Inflammatory macrophage treated with lipopolysaccharide for 1 hour (primary cell): Measurements from ENCODE around the gene VIL1.
A peak's percentile ranks its signal among the peaks of the same experiment; 100 is the strongest.

ENCODE experiments used
- DNase-seq, 2 donors: peaks; one replicate each; pipeline ENCODE4 v3.0.0-alpha.2; 2020 to 2022

VIL1 gene

DNA sequence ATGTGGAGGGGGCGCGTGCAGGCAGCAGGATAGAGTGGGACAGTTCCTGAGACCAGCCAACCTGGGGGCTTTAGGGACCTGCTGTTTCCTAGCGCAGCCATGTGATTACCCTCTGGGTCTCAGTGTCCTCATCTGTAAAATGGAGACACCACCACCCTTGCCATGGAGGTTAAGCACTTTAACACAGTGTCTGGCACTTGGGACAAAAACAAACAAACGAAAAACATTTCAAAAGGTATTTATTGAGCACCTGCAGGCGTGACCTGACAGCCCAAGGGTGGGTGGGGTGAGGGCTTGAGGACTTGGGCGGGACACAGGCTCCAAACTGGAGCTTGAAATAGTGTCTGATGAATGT is 23.9 kb upstream of the VIL1 start:
- DNase-seq = no peak

GRCh38 chr2:218395456-218395825 is 23.5 kb upstream of the VIL1 start:
- no peak for DNase-seq

DNA sequence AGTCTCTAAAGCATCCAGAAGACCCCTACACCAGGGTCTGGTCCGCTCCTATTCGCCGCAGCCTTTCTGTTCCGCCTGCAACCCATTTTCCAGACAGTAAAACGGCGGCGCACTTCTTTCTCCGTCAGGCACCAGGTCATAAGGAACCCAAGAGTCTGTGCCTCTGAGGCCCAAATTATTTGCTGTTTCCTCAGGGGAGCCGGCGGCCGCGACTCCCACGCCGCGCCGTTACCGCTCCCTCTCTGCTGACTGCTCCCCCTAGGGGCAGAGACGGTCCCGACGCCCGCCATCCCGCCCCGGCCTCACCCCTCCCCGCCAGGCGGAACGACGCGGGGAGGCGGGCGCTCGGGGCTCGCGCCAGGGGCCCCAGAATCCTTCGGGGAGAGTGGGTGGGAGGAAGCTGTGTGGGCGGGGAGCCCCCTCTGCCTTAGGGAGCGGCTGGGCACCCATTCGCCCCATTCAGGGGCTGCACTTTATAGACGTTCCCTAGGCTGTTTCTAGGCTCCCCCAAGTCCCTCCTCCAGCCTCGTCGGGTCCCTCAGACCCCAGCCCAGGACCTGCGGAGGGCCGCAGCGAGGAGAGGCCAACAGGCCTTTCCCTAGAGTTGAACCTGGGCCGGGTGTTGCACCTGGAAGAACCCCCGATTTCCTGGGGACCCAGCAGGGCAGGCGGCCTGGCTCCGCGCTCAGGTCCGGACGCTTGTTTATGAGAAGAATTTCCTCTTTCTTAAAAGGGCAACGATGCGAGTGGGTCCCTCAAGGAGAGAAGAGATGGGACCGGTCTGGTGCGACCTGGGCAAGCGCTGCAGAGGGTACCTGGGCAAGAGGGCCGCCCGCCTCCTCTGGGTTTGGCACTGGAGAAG is 22.9 kb upstream of the VIL1 start:
- peak; percentile 89 to 98 for DNase-seq

DNA sequence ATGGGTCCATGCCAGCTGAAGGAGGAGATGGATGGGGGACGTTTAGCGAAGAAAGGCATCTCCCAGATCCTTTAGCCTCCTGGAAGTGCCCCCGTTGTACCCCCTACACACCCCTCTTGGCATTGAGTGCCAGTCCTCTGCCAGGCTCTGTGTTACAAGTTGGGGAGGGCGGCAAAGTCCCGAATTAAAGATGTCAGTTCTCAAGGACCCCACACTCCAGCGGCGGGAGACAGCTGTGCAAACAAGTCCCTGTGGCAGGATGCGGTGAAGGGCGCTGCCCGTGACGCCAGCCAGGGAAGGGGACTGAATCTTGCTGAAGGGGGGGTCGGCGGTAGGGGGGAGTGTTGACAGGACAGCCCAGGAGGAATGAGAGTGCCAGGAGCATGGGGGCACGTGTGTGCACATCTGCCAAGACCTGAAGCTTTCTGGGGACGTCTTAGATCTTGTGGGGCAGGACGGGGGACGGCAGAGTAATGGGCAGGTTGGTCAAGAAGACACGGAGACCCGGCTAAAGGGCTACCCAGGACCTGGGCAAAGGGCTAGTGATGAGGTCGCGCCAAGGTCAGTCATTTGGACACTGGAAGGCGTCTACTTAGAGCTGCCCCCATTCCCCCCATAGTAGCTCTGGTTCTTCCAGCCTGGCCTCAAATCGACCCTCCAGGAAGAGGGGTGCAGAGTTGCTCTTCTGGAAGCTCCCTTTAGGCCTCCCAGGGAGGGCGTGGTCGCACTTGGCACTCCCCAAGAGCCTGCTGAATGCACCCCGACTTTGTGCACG is 22.0 kb upstream of the VIL1 start:
- no peak for DNase-seq

- no peak for DNase-seq
Measured at GRCh38 chr2:218397463-218397819, 21.5 kb upstream of the VIL1 start.

- peak; percentile 22 to 58 for DNase-seq
Measured at GRCh38 chr2:218397820-218398436, 21.0 kb upstream of the VIL1 start.

DNA sequence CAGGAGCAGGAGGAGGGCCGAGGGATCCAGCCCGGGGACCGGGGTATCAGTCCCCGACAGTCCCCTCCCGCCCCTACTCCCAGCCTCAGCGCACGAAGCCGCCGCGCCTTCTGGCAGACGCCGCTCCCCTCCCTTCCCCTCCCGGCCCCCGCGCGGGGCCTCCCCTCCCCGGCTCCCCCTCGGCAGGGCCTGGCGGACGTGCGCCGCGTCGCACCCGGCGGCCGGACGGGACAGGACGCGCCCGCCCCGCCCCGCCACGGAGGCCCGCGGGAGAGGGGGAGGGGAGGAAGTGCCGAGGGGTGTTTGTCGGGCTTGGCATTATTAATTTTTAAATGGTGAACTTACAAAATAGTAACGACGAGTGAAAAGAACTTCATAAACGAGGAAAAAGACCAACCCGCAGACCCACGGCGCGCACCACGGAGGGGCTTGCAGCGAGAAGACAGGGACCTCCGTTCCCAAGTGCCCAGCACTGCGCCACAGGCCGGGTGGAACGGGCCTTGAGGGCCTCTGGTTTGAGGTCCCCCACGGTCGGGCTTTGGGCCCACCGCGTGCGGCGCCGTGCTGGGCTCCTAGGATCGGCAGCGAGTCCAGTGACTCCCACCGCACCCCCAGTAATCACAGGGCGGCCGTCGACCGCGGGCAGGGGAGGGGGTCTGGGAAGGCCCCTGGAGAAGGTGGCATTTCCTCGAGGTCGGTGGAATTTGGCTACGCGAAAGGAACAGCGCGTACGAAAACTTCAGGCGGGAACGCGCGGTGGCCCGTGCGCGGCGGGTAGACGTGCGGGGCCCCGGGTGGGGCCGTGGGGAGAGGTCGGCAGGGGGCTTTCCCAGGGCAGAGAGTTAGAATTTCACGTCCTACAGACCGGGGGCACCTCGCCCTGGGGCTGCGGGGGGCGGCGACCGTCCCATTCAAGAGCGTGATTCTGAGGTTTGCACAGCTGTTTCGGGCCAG is 20.2 kb upstream of the VIL1 start:
- peak; percentile 58 to 69 for DNase-seq

DNA sequence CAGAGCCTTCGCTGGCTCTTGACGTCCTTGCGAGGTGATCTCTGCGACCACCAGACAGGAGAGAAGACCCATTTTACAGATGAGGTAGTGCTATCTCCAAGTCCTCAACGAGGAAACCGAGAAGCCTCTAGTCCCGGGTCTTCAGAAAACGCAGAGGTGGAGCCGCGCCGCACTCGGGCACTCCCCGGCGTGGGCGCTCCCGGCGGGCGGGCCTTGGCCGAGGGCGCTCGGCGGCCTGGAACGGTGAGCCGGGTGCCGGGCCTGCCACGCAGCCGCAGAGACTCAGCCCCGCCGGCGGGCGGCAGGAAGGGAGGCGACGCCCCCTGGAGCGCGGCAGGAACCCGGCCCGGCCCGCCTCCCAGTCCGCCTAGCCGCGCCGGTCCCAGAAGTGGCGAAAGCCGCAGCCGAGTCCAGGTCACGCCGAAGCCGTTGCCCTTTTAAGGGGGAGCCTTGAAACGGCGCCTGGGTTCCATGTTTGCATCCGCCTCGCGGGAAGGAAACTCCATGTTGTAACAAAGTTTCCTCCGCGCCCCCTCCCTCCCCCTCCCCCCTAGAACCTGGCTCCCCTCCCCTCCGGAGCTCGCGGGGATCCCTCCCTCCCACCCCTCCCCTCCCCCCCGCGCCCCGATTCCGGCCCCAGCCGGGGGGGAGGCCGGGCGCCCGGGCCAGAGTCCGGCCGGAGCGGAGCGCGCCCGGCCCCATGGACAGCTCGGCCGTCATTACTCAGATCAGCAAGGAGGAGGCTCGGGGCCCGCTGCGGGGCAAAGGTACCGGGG is 19.3 kb upstream of the VIL1 start, which contains the start of gene CTDSP1:
Gene CTDSP1, plus strand, starts transcription at position 478 of the 776 bp plus-strand sequence. Its CDS starts 223 bp downstream, at position 701.
- peak; percentile 93 to 97 for DNase-seq

- no peak for DNase-seq
Measured at GRCh38 chr2:218400167-218400929, 18.6 kb upstream of the VIL1 start.

GRCh38 chr2:218400930-218401881 is 17.7 kb upstream of the VIL1 start:
- DNase-seq = no peak

- DNase-seq = no peak
Measured at GRCh38 chr2:218401890-218402289, 17.0 kb upstream of the VIL1 start.

DNA sequence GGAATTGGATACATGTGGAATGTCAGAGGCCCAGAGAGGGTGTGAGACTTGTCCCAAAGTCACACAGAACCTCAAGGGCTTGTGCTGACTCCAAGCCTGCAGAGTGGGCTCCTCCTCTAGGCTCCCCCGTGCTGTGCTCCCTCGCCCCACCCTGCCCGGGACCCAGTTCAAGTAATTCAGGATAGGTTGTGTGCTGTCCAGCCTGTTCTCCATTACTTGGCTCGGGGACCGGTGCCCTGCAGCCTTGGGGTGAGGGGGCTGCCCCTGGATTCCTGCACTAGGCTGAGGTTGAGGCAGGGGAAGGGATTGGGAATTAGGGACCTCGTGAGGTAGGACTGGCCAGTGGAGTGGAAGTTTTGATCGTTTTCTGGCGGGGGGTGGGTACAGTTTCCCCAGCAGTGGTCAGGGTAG is 16.4 kb upstream of the VIL1 start:
- DNase-seq = no peak

DNA sequence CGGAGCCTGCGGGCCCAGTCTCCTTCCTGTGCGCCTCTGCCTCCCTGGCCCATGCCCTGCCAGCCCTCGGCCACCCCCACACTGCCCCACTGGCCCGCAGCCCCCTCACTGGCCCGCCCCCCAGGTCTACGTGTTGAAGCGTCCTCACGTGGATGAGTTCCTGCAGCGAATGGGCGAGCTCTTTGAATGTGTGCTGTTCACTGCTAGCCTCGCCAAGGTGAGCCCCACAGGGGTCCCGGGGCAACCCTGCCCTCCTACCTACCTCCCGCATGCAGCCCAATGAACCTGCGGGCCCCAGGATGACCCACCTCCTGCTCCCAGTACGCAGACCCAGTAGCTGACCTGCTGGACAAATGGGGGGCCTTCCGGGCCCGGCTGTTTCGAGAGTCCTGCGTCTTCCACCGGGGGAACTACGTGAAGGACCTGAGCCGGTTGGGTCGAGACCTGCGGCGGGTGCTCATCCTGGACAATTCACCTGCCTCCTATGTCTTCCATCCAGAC is 16.0 kb upstream of the VIL1 start:
- DNase-seq = no peak

DNA sequence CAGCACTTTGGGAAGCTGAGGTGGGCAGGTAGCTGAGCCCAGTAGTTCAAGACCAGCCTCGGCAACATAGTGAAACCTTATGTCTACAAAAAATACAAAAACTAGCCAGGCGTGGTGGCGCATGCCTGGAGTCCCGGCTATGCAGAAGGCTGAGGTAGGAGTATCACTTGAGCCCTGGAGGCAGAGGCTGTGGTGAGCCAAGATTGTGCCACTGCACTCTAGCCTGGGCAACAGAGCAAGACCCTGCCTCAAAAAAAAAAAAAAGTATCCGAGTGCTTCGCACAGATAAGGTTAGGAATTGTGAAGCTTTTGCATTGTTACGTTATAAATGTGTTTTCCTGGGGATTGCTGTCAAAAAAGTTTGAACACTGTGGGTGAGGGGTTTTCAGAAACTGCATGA is 15.1 kb upstream of the VIL1 start:
- DNase-seq = no peak

DNA sequence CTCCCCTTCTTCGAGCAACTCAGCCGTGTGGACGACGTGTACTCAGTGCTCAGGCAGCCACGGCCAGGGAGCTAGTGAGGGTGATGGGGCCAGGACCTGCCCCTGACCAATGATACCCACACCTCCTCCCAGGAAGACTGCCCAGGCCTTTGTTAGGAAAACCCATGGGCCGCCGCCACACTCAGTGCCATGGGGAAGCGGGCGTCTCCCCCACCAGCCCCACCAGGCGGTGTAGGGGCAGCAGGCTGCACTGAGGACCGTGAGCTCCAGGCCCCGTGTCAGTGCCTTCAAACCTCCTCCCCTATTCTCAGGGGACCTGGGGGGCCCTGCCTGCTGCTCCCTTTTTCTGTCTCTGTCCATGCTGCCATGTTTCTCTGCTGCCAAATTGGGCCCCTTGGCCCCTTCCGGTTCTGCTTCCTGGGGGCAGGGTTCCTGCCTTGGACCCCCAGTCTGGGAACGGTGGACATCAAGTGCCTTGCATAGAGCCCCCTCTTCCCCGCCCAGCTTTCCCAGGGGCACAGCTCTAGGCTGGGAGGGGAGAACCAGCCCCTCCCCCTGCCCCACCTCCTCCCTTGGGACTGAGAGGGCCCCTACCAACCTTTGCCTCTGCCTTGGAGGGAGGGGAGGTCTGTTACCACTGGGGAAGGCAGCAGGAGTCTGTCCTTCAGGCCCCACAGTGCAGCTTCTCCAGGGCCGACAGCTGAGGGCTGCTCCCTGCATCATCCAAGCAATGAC is 14.4 kb upstream of the VIL1 start:
- DNase-seq = no peak

GRCh38 chr2:218405086-218405745 is 13.7 kb upstream of the VIL1 start:
- DNase-seq = no peak

- no peak for DNase-seq
Measured at GRCh38 chr2:218405746-218406208, 13.1 kb upstream of the VIL1 start.
